Astrocyte of the cerebellum (primary cell): Measurements from ENCODE around the gene C1orf21.

Experiments used
- DNase-seq: peaks from one replicate; pipeline ENCODE4 v3.0.0-alpha.2; 2011; ENCODE audit warnings: low read depth
- H3K4me3 ChIP-seq: 2 replicates; pipeline ENCODE4 v1.5.1; 2011; ENCODE audit warnings: mild to moderate bottlenecking, low read depth, low read length, moderate library complexity
- in situ Hi-C: cut with HindIII; loops from 2 replicates; pipeline ENCODE4 v1.10.0; 2017; ENCODE audit warnings: low sequenced_read_pairs
- TF ChIP-seq, protein P1 (sequence below): IDR thresholded peaks from 2 replicates; pipeline ENCODE4 v1.5.1; 2012; ENCODE audit warnings: low read length, low read depth, moderate library complexity, mild to moderate bottlenecking; ENCODE audit errors: missing control alignments

The C1orf21 gene

DNA sequence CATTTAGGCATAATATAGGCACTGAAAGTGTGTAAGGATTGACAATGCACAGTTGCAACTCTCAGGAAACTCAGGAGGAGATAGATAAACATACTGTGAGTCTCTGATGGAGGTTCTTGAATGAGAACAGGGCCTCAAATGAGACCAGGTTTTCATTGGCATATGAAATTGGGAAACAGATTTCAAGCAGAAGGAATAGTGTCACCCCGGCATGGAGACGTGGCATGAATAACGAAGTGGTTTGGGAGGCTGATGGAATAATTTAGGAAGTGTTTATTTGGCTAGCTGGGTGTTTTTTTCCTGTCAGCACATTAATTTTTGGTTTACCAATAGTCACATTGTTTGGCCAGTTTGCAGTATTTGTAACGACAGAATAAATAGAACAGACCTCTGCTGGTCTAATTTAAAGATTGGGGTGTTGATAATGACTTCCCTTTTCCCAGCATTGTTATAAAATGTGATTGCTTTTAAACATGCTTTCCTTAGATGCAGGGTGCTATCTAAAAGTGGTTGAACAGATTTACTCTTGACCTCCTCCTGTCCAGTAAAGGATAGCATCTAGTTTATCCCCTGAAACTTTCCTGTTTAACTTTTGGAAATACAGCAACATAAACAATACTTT lies 132.0 kb downstream of the C1orf21 start:
- no peak for DNase-seq
- TF ChIP-seq, protein P1, sequence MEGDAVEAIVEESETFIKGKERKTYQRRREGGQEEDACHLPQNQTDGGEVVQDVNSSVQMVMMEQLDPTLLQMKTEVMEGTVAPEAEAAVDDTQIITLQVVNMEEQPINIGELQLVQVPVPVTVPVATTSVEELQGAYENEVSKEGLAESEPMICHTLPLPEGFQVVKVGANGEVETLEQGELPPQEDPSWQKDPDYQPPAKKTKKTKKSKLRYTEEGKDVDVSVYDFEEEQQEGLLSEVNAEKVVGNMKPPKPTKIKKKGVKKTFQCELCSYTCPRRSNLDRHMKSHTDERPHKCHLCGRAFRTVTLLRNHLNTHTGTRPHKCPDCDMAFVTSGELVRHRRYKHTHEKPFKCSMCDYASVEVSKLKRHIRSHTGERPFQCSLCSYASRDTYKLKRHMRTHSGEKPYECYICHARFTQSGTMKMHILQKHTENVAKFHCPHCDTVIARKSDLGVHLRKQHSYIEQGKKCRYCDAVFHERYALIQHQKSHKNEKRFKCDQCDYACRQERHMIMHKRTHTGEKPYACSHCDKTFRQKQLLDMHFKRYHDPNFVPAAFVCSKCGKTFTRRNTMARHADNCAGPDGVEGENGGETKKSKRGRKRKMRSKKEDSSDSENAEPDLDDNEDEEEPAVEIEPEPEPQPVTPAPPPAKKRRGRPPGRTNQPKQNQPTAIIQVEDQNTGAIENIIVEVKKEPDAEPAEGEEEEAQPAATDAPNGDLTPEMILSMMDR, result no peak
- H3K4me3 ChIP-seq, result no peak overlapping the region
- in situ Hi-C loops, result no loop called here

DNA sequence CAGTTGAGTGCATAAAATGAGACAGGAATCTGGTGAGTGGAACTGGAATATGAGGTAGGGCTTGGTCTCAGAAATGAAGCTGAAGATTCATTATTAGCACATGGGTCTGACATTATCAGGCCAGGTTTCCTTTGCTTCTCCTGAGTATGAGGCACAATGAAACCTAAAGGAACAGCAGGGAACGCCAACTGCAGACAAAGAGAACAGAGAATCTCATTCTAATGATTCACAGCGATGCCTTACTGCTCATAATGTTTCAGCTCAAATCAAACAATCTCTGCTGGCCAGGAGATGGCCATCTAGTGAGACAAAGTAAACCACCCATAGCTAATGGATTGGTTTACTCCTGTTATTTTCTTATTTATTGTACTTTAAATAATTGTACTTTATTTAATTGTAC lies 133.5 kb downstream of the C1orf21 start:
- in situ Hi-C loops, result no loop called here
- no peak overlapping the region for H3K4me3 ChIP-seq
- no peak for DNase-seq
- TF ChIP-seq, protein P1, result no peak

DNA sequence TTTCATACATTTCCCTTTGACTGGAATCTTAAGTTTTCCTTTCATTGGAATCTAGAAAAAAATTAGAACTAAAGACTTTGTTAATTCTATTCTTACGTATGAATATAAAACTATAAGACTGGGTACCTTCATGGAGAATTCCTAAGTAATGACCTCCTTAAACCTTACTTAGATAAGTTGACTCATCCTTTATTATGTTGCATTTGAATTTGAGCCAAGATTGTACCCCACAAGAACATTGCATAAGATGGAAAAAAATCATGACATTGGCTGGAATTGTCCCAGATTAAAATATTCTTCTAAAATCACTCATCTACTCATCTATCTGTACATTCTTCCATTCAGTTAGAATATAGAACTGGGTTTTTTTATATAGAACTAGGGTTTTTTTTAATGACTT lies 137.4 kb downstream of the C1orf21 start:
- no peak for DNase-seq
- TF ChIP-seq, protein P1, result no peak

DNA sequence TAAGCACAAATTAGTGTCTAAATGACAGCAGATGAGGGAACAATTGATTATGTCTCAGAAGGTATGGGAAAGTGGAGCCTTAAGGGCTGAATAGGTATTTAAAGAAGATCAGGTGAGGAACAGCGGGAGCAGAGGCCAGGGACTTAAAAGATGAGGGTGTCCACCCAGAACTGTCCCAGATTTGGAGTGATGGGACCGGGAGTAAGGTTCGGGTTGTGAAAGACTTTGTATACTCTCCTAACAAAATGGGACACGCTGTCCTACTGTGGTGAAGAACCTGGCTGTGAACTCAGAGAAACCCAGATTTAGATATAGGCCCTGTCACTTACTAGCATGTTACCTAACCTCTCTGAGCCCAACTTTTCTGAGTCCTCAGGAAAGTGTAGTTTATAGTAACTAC lies 140.6 kb downstream of the C1orf21 start:
- TF ChIP-seq, protein P1, result no peak
- DNase-seq, result no peak
- no peak overlapping the region for H3K4me3 ChIP-seq
- in situ Hi-C loops, result no loop called here

More for the DNA sequence above, 137.4 kb downstream of the C1orf21 start:
- in situ Hi-C loops, result no loop called here
- no peak overlapping the region for H3K4me3 ChIP-seq

DNA sequence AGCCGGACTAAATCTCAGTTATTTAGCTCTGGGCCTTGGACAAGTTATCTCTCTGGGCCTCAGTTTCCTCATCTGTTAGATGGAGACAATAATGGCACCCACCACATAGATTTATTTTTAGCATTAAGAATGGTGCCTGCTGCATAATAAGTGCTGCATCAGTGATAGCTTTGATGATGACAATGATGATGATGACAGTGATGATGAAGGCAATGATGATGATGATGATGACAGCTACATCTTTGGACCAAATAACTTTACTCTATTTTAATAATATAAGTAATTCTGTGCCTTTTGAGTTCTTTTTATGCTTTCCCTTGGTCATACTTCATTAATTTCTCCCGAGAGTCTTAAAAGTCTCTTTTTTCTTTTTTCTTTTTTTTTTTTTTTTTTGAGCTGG lies 143.4 kb downstream of the C1orf21 start:
- DNase-seq, result no peak
- no peak overlapping the region for H3K4me3 ChIP-seq
- in situ Hi-C loops, result no loop called here
- TF ChIP-seq, protein P1, result no peak

DNA sequence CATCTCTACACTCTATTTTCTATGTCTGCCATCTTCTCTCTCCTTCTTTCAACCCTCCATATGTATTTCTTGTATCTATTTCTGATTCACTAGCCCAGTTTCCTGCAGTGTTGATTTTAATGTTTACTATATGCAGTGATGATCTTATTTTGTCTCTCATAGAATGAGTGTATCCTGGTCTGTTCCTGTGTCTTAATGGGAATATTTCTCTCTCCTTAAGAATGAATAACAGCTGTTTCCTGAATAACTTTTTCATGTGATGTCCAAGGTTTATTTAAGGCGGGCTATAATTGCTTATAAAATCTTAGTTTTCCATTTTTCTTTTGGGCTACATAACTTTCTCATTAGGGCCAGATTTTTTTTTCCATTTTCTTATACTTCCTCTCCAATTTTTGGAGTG lies 144.5 kb downstream of the C1orf21 start:
- no peak for DNase-seq
- TF ChIP-seq, protein P1, result no peak
- in situ Hi-C loops, result no loop called here
- no peak overlapping the region for H3K4me3 ChIP-seq
